ENCODE measurements around the gene ERRFI1.

Gene ERRFI1

DNA sequence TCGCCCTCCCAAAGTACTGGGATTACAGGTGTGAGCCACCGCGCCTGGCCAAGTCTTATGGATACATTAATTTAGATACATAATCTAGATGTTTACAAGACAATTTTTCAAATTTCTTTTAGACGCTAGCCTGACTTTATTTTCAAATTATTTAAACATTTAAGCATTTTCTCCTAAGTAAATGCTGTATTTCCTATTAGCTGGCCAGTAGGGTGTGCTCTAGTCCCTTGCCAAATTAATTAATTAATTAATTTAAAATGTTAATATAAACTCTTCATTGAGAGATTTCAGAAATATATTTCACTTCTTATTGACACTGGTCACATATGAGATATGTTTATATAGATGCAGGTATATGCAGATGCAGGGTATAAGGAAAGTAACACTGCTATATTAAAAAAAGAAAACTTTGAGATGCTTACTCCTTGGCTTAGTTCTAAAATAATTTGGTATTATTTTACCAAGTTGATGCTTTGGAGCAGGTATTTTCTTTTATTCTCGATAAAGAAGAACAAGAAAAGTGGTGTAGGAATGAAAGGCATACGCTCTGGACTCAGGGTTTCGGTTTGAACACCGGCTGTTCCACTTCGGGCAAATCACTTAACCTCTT, 5.2 kb upstream of the ERRFI1 start:
- Mint-ChIP-seq H3K36me3 (ENCODE audit: low read depth) (no peaks in the 10 kb centered on the region), H3K9me3 (no peaks in the 10 kb centered on the region), H3K4me3 (no peak overlapping the region), H3K27me3 (ENCODE audit: low read depth) (peaks cover 27% of the 10 kb centered on the region), H3K4me1 (ENCODE audit: low read depth) (peaks cover 4% of the 10 kb centered on the region), H3K27ac (no peak overlapping the region)
- DNase-seq (ENCODE audit: low spot score): no peak

DNA sequence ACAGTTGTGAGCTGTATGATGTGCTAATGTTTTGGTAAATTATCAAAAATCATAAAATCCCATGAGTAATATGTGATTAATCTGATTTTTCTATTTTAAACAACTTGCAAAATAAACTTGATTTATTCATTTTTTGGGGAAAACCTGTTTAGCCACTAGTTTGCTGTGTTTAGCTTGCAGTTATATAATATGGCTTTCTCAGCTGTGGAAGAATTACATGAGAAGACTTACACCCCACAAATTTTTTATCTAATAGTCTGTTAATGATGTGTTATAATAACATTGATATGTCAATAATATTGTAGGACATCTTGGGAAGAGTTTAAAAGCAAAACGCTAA, 2.4 kb upstream of the ERRFI1 start:
- no peak overlapping the region for H3K4me3 Mint-ChIP-seq
- H3K4me1 Mint-ChIP-seq (ENCODE audit: low read depth): peaks cover 8% of the 10 kb centered on the region
- no peak overlapping the region for H3K27ac Mint-ChIP-seq
- peaks cover 43% of the 10 kb centered on the region for H3K27me3 Mint-ChIP-seq (ENCODE audit: low read depth)
- no peaks in the 10 kb centered on the region for H3K36me3 Mint-ChIP-seq (ENCODE audit: low read depth)
- DNase-seq (ENCODE audit: low spot score): no peak
- no peaks in the 10 kb centered on the region for H3K9me3 Mint-ChIP-seq

DNA sequence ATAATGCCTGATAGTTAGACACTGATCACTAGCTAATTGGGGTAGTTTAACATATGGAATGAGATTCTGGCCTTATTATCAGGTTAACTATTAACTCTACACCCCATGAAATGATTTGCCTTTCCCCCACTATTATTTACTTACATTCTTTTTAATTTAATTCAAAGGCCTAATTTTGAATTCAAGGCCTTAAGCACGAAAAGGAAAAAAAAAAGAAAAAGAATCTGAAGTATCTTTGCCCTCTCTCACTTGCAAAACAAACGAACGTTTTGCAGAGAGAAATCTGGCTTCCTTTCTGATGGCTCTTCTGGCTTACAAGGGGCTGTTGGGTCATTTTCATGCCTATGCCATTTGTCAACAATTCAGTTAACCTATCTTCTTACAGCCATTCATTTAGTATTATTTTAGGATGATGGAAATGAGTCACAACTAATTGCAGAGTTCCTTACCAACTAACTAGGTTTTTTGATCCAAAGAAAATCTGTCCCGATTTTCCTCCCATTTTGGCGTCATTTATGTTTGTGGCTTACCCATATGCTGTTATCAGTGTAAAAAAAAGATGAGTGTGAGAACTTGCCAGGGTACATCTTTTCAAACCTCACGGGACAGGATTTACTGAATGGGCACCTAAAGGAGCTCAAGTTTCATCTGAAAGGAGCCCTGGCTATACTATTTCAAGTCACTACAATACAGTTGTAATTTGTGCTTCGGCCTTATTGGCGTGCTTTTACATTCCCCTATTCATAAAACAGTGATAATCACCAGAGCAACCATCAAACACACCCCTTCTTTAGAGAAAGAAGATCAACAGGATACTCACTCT, 1.9 kb upstream of the ERRFI1 start:
- no peak for DNase-seq (ENCODE audit: low spot score)
- H3K4me1 Mint-ChIP-seq (ENCODE audit: low read depth): peaks cover 8% of the 10 kb centered on the region
- no peak overlapping the region for H3K27ac Mint-ChIP-seq
- peaks cover 49% of the 10 kb centered on the region for H3K27me3 Mint-ChIP-seq (ENCODE audit: low read depth)
- no peaks in the 10 kb centered on the region for H3K36me3 Mint-ChIP-seq (ENCODE audit: low read depth)
- no peaks in the 10 kb centered on the region for H3K9me3 Mint-ChIP-seq
- H3K4me3 Mint-ChIP-seq: no peak overlapping the region

DNA sequence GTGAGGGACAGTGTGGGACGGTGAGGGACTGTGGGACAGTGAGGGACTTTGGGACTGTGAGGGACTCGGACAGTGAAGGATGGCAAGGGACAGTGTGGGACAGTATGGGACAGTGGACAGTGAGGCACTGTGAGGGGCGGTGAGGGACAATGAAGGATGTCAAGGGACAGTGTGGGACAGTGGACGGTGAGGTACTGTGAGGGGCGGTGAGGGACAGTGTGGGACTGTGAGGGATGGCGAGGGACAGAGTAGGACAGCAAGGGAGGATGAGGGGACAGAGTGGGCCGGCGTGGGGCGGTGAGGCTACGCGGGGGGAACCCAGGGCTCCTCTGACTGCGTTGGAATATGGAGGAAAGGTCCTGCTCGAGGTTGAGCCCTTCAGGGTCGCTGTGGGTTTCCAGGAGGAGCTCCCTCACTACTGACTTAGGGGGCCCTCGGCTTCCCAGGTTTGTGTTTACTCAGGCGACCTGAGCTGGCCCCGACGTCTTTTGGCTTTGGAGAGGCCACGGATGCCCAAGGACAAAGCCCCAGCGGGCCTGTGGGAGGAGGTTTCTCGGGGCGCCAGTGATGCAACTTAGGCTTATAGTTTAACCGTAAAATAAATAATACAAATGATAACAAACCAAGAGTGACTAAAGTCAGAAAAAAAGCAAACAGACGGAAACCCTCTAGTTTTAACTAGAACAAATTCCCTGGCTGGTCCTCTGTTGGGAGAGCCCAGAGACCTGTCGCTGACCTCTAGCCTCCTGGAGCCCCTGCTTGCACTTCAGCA, 1.1 kb upstream of the ERRFI1 start:
- H3K27ac Mint-ChIP-seq: no peak overlapping the region
- H3K36me3 Mint-ChIP-seq (ENCODE audit: low read depth): no peaks in the 10 kb centered on the region
- H3K9me3 Mint-ChIP-seq: no peaks in the 10 kb centered on the region
- H3K4me3 Mint-ChIP-seq: peak overlapping the region; percentile 54
- no peak for DNase-seq (ENCODE audit: low spot score)
- H3K4me1 Mint-ChIP-seq (ENCODE audit: low read depth): peaks cover 8% of the 10 kb centered on the region
- H3K27me3 Mint-ChIP-seq (ENCODE audit: low read depth): peaks cover 55% of the 10 kb centered on the region

DNA sequence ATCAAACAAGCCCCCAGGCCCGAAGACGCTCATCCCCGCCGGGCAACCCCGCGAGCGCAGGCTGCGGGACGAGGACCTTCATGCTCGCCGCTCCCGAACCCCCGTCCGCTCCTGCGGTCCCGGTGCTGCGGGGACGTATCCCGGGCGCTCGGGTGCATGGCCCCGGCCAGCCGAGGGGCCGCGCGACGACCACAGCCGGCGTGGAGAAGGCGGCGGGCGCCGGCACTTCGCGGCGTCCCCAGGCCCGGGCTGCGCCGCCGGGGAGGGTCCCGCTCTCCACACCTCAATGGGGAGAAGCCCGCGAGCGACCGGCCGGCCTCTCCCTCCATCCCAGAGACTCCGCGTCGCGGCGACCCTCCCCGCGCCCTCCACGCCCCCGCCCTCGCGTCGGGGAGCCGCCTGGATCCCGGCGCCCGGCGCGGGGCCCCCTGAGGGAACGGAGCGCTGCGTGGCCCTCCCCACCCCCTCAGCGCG, 401 bp downstream of the ERRFI1 start:
- DNase-seq (ENCODE audit: low spot score): no peak
- no peaks in the 10 kb centered on the region for H3K36me3 Mint-ChIP-seq (ENCODE audit: low read depth)
- no peak overlapping the region for H3K27ac Mint-ChIP-seq
- peak overlapping the region; percentile 83 for H3K4me3 Mint-ChIP-seq
- H3K9me3 Mint-ChIP-seq: no peaks in the 10 kb centered on the region
- H3K4me1 Mint-ChIP-seq (ENCODE audit: low read depth): peaks cover 8% of the 10 kb centered on the region
- H3K27me3 Mint-ChIP-seq (ENCODE audit: low read depth): peaks cover 61% of the 10 kb centered on the region

DNA sequence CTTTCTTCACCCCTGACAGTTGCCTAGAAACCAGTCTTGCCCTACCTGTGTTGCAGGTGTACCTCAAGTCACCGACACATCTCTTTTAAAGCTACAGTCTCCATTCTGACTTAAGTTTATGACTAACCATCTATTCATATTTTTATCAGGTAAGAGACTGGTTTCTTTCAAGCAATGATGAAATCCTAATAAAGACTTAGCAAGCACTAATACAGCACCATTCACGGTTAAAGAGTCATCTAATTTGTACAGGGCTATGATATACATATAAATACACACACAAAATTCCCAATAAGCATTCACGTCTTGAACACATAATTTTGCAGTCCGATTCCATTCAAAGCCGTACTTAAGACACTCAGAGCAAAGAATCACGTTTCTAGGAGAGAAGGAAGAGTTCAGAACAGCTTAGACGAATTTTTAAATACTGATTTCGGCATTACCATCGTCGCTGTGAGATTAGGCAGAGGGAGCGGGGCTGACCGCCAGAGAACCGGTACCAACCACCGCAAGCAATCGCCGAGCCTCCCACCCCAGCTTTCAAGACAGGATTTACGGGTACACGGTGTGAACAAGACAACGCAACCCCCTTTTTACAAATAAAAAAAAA, 943 bp downstream of the ERRFI1 start:
- Mint-ChIP-seq H3K4me1 (ENCODE audit: low read depth) (peaks cover 8% of the 10 kb centered on the region), H3K27ac (peak overlapping the region; percentile 32), H3K27me3 (ENCODE audit: low read depth) (peaks cover 61% of the 10 kb centered on the region), H3K9me3 (no peaks in the 10 kb centered on the region), H3K36me3 (ENCODE audit: low read depth) (no peaks in the 10 kb centered on the region), H3K4me3 (peak overlapping the region; percentile 83)
- no peak for DNase-seq (ENCODE audit: low spot score)

DNA sequence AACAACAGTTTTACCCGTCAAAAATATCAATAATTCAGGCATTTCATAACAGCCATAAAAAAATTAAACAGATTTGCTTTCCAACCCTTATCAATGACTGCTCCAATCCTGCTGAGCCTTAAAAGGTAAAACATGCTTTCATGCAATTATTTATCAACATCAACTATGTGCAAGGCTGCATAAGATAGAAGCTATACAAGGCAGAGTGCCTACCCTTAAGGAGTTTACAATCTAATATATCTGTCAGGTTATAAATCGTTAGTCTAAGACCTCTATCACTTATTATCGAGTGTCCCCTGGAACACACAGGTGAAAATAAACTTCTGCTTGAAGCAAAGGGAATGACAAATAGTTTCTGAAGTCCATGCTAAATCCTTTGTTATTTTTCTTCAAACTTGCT, 1.8 kb downstream of the ERRFI1 start:
- peaks cover 11% of the 10 kb centered on the region for H3K4me1 Mint-ChIP-seq (ENCODE audit: low read depth)
- H3K27me3 Mint-ChIP-seq (ENCODE audit: low read depth): peaks cover 61% of the 10 kb centered on the region
- H3K27ac Mint-ChIP-seq: no peak overlapping the region
- no peaks in the 10 kb centered on the region for H3K36me3 Mint-ChIP-seq (ENCODE audit: low read depth)
- no peak for DNase-seq (ENCODE audit: low spot score)
- no peaks in the 10 kb centered on the region for H3K9me3 Mint-ChIP-seq
- H3K4me3 Mint-ChIP-seq: no peak overlapping the region

DNA sequence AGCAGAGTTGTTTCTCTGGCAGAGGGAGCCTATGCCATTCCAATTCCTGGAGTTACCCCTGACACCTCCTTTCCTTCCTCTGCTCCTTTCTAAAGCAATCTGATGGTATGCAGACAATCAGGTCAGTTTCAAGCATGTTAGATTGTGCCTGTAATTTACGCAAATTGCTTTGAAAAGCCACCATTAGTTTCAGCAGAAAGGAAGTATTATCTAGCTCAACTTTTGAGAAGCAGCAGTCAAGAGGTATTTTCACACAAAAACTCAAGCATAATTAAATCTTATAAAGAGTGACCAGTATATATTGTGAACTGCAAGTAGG, 2.2 kb downstream of the ERRFI1 start:
- Mint-ChIP-seq H3K9me3 (no peaks in the 10 kb centered on the region), H3K36me3 (ENCODE audit: low read depth) (no peaks in the 10 kb centered on the region), H3K4me3 (no peak overlapping the region), H3K27ac (no peak overlapping the region), H3K27me3 (ENCODE audit: low read depth) (peaks cover 61% of the 10 kb centered on the region), H3K4me1 (ENCODE audit: low read depth) (peaks cover 12% of the 10 kb centered on the region)
- no peak for DNase-seq (ENCODE audit: low spot score)

DNA sequence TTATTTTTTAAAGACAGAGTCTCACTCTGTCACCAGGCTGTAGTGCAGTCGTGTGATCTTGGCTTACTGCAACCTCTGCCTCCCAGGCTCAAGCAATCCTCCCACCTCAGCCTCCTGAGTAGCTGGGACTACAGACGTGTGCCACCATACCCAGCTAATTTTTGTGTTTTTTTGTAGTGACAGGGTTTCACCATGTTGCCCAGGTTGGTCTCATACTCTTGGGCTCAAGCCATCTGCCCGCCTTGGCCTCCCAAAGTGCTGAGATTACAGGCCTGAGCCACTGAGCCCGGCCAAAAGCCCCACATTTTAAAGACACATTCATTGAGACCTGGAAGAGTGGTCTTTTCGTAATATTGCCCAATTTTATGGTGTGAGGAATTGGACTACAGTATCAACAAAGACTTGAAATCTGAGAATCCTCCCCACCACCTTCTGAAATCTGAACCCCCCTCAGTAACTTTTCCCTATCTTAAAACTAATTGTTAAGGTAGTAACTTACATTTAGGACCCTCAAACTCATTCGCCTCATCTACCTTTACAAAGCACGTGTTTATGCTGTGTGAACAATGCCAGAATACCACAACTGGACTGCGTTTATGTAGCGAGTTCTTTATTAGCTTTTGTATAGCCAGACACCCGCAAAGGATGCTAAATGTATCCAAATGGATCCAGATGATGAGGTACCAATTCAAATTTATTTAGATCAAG, 2.7 kb downstream of the ERRFI1 start:
- Mint-ChIP-seq H3K36me3 (ENCODE audit: low read depth) (no peaks in the 10 kb centered on the region), H3K27ac (no peak overlapping the region), H3K9me3 (no peaks in the 10 kb centered on the region), H3K4me3 (no peak overlapping the region), H3K27me3 (ENCODE audit: low read depth) (peaks cover 61% of the 10 kb centered on the region), H3K4me1 (ENCODE audit: low read depth) (peaks cover 14% of the 10 kb centered on the region)
- no peak for DNase-seq (ENCODE audit: low spot score)

DNA sequence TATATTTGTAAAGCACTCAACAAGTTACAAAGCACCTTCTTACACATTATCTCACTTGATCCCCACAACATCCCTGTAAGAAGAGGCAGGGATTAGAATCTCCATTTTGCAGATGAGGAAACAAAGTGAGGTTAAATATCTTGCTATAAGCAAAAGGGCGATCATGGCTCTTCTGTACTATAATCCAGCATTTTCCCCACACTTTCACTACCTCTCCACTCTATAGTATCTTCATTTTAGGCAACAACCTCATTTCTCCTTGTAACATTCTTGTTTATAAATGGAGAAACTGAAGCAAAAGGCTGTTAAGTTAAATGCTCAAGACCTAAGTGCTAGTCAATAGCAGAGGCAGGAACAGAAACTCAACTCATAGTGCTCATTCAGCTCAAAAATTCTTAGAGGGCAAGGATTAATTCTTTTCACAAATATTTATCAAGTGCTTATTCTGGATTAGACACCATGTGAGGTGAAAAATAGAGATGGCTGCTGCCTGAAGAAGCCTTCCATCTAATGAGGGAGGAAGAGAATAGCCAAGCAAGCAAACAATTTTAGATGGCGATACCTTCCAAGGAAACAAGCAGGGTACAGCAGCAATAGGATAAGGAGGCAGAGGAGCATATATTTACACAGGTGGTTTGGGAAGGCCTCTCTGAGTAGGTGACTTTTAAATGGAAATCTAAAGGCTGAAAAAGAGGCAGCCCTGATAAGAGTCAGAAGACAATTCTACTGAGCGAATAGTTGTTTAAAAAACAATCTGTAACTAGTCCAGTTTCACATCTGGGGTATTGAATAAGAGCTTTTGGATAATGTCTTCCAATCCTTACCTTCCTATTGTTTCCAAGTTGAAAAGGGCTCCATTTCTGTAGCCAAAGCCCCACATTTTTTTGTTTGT, 3.5 kb downstream of the ERRFI1 start:
- DNase-seq (ENCODE audit: low spot score): no peak
- peaks cover 57% of the 10 kb centered on the region for H3K27me3 Mint-ChIP-seq (ENCODE audit: low read depth)
- no peak overlapping the region for H3K27ac Mint-ChIP-seq
- H3K9me3 Mint-ChIP-seq: no peaks in the 10 kb centered on the region
- H3K4me1 Mint-ChIP-seq (ENCODE audit: low read depth): peaks cover 14% of the 10 kb centered on the region
- H3K4me3 Mint-ChIP-seq: no peak overlapping the region
- H3K36me3 Mint-ChIP-seq (ENCODE audit: low read depth): no peaks in the 10 kb centered on the region

DNA sequence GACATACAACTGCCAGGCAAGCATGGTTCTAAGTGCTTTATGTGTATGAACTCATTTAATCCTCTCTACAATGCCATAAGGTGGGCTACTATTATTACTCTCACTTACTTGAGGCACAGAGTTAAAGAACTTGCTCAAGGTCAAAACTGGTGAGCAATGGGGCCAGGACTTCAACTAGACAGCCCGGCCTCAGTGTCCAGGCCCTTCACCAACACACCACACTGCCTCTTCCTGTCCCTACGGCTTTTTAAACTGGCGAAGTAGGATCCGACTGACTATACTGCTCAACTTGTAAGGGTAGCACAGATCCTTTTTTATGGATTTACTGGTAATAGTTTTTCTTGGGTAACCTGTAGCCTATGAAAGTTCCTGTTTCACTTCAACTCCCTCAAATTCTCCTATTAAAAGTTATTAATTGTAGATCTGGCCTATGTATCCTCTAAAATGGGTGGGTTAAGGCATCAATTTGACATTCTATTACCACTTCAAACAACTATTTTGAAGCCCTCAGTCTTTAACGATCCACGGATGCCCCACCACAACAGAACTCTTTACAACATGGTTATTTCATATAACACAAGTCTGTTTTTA, 4.3 kb downstream of the ERRFI1 start:
- no peak overlapping the region for H3K27ac Mint-ChIP-seq
- H3K9me3 Mint-ChIP-seq: no peaks in the 10 kb centered on the region
- H3K4me3 Mint-ChIP-seq: no peak overlapping the region
- DNase-seq (ENCODE audit: low spot score): no peak
- H3K27me3 Mint-ChIP-seq (ENCODE audit: low read depth): peaks cover 53% of the 10 kb centered on the region
- H3K36me3 Mint-ChIP-seq (ENCODE audit: low read depth): no peaks in the 10 kb centered on the region
- peaks cover 12% of the 10 kb centered on the region for H3K4me1 Mint-ChIP-seq (ENCODE audit: low read depth)

DNA sequence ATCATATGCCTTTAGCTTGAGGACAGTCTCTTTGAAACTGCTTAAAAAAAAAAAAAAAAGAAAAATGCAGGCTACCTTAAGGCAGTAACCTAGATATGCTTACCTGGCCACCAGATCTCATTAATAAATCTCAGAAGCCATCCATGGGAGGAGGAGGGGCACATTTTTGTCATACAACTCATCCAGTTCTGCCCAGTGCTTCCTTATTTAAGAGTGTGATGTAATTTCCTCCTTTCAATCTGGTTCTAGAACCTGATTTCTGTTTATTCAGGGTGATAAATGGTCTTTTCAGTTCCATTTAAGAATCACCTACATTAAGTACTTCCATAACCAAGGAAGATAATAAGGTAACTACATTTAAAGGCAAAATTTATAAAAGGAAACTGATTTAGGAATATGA, 6.1 kb downstream of the ERRFI1 start:
- H3K9me3 Mint-ChIP-seq: no peaks in the 10 kb centered on the region
- DNase-seq (ENCODE audit: low spot score): no peak
- H3K36me3 Mint-ChIP-seq (ENCODE audit: low read depth): no peaks in the 10 kb centered on the region
- peaks cover 16% of the 10 kb centered on the region for H3K4me1 Mint-ChIP-seq (ENCODE audit: low read depth)
- H3K27ac Mint-ChIP-seq: no peak overlapping the region
- no peak overlapping the region for H3K4me3 Mint-ChIP-seq
- H3K27me3 Mint-ChIP-seq (ENCODE audit: low read depth): peaks cover 49% of the 10 kb centered on the region
